Osteocyte (in vitro differentiated cells): Measurements from ENCODE around the gene EXOC6B. TPM values are rescaled to one million over a fixed set of nuclear protein-coding genes. Genes with fewer than 3 reads are reported as not detected.

Source experiments
- DNase-seq: peaks from one replicate; pipeline ENCODE4 v3.0.0; 2021; ENCODE audit warnings: mixed read lengths; ENCODE audit not compliant: unreplicated experiment; ENCODE audit errors: extremely low spot score
- H3K27ac Mint-ChIP-seq: one replicate; pipeline ENCODE4 v1.8.0; 2021; ENCODE audit warnings: mild to moderate bottlenecking, mixed read lengths; ENCODE audit not compliant: unreplicated experiment
- H3K27me3 Mint-ChIP-seq: one replicate; pipeline ENCODE4 v1.8.0; 2021; ENCODE audit warnings: mixed read lengths; ENCODE audit not compliant: unreplicated experiment
- H3K36me3 Mint-ChIP-seq: one replicate; pipeline ENCODE4 v1.8.0; 2021; ENCODE audit warnings: mixed read lengths; ENCODE audit not compliant: unreplicated experiment
- H3K4me1 Mint-ChIP-seq: one replicate; pipeline ENCODE4 v1.8.0; 2021; ENCODE audit warnings: mixed read lengths; ENCODE audit not compliant: unreplicated experiment
- H3K4me3 Mint-ChIP-seq: one replicate; pipeline ENCODE4 v1.8.0; 2021; ENCODE audit warnings: mild to moderate bottlenecking, moderate library complexity, mixed read lengths; ENCODE audit not compliant: unreplicated experiment
- H3K9me3 Mint-ChIP-seq: one replicate; pipeline ENCODE4 v1.8.0; 2021; ENCODE audit warnings: mixed read lengths; ENCODE audit not compliant: unreplicated experiment
- CTCF ChIP-seq: fragments of 200-600 bp; sonication (generic); IDR thresholded peaks from 2 replicates; pipeline ENCODE4 v1.5.0; 2021; ENCODE audit warnings: antibody characterized with exemption, mild to moderate bottlenecking, moderate library complexity
- total RNA-seq: library from RNA; stranded (reverse); gene quantifications from 2 replicates; pipeline ENCODE4 v1.2.1, GENCODE V29; 2021

EXOC6B gene
- total RNA-seq, 1 donor from 2014 or later: 33.8 TPM

- no peak overlapping the region for H3K4me3 Mint-ChIP-seq
- H3K4me1 Mint-ChIP-seq: peaks cover 16% of the 10 kb centered on the region
- no peaks in the 10 kb centered on the region for H3K9me3 Mint-ChIP-seq
- H3K27ac Mint-ChIP-seq: no peak overlapping the region
- no peaks in the 10 kb centered on the region for H3K27me3 Mint-ChIP-seq
- H3K36me3 Mint-ChIP-seq: no peaks in the 10 kb centered on the region
- DNase-seq: no peak
- no peak for TF ChIP-seq CTCF
Observed at GRCh38 chr2:72627083-72627482, 198.8 kb downstream of the EXOC6B start.

- H3K4me1 Mint-ChIP-seq: peaks cover 17% of the 10 kb centered on the region
- H3K27me3 Mint-ChIP-seq: no peaks in the 10 kb centered on the region
- no peak for DNase-seq
- H3K9me3 Mint-ChIP-seq: no peaks in the 10 kb centered on the region
- no peak overlapping the region for H3K27ac Mint-ChIP-seq
- no peak overlapping the region for H3K4me3 Mint-ChIP-seq
- no peak for TF ChIP-seq CTCF
- peaks cover 4% of the 10 kb centered on the region for H3K36me3 Mint-ChIP-seq
Observed at GRCh38 chr2:72625366-72625765, 200.5 kb downstream of the EXOC6B start.

GRCh38 chr2:72623481-72623880 lies 202.4 kb downstream of the EXOC6B start:
- Mint-ChIP-seq H3K4me1 (peaks cover 14% of the 10 kb centered on the region), H3K4me3 (no peak overlapping the region), H3K9me3 (no peaks in the 10 kb centered on the region), H3K27me3 (no peaks in the 10 kb centered on the region), H3K36me3 (peaks cover 4% of the 10 kb centered on the region), H3K27ac (no peak overlapping the region)
- DNase-seq: no peak
- no peak for TF ChIP-seq CTCF

GRCh38 chr2:72619626-72620025 lies 206.2 kb downstream of the EXOC6B start:
- H3K4me3 Mint-ChIP-seq: no peak overlapping the region
- H3K9me3 Mint-ChIP-seq: peaks cover 5% of the 10 kb centered on the region
- no peak for DNase-seq
- no peak for TF ChIP-seq CTCF
- peaks cover 7% of the 10 kb centered on the region for H3K36me3 Mint-ChIP-seq
- H3K27ac Mint-ChIP-seq: no peak overlapping the region
- H3K4me1 Mint-ChIP-seq: peaks cover 9% of the 10 kb centered on the region
- H3K27me3 Mint-ChIP-seq: no peaks in the 10 kb centered on the region

- H3K27me3 Mint-ChIP-seq: no peaks in the 10 kb centered on the region
- H3K36me3 Mint-ChIP-seq: peaks cover 8% of the 10 kb centered on the region
- DNase-seq: no peak
- H3K4me1 Mint-ChIP-seq: peaks cover 35% of the 10 kb centered on the region
- TF ChIP-seq CTCF: no peak
- H3K4me3 Mint-ChIP-seq: no peak overlapping the region
- H3K27ac Mint-ChIP-seq: no peak overlapping the region
- H3K9me3 Mint-ChIP-seq: peaks cover 10% of the 10 kb centered on the region
Observed at GRCh38 chr2:72613931-72614330, 211.9 kb downstream of the EXOC6B start.
